ENCODE data around the gene SSBP1. TPM values are rescaled to one million over a fixed set of nuclear protein-coding genes. Genes with fewer than 3 reads are reported as not detected.
"Not testable (repeated sequence)": the region's sequence is repeated elsewhere in the genome, so short reads cannot be mapped to it uniquely, and the experiment has no call there.

SSBP1 gene
- total RNA-seq, 1 experiment from 2014 or later = 193 TPM

DNA sequence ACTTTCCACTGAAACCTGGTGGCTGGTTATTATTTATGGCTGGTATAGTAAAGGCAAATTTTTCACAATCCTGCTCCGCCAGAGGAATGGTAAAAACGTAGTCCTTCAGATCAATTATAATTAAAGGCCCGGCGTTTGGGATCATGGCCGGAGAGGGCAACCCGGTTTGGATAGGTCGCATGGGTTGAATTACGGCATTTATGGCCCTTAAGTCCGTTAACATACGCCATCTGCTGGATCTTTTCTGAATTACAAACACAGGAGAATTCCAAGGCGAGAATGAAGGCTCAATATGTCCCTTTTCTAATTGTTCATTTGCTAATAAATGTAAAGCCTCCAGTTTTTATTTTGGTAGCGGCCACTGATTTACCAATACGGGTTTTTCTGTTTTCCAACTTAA is 14.5 kb downstream of the SSBP1 start:
- intact Hi-C loops (cut with micrococcal nuclease; ENCODE audit: unreplicated experiment) = no loop called here
- H3K79me2 ChIP-seq (ENCODE audit: low read depth) = no peaks in the 10 kb centered on the region
- no peak for TF ChIP-seq EZH2 (IDR thresholded peaks at IDR 0.05; ENCODE audit: low read depth)
- TF ChIP-seq, protein P1, sequence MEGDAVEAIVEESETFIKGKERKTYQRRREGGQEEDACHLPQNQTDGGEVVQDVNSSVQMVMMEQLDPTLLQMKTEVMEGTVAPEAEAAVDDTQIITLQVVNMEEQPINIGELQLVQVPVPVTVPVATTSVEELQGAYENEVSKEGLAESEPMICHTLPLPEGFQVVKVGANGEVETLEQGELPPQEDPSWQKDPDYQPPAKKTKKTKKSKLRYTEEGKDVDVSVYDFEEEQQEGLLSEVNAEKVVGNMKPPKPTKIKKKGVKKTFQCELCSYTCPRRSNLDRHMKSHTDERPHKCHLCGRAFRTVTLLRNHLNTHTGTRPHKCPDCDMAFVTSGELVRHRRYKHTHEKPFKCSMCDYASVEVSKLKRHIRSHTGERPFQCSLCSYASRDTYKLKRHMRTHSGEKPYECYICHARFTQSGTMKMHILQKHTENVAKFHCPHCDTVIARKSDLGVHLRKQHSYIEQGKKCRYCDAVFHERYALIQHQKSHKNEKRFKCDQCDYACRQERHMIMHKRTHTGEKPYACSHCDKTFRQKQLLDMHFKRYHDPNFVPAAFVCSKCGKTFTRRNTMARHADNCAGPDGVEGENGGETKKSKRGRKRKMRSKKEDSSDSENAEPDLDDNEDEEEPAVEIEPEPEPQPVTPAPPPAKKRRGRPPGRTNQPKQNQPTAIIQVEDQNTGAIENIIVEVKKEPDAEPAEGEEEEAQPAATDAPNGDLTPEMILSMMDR (conservative IDR thresholded peaks at IDR 0.05) = peak; percentile 70
- ChIA-PET POLR2A (ENCODE audit: unreplicated experiment) (no interaction called here), CTCF (no interaction called here)
- H3K27ac ChIP-seq = no peak overlapping the region
- H4K20me1 ChIP-seq (ENCODE audit: insufficient read depth) = peaks cover 4% of the 10 kb centered on the region; the same call in 1 of the 2 replicates
- BruUV-seq (replicated peaks) = no TSS peak
- H3K4me3 ChIP-seq = 0 out of 2 replicates have a peak overlapping the region, but pooled peaks have one; percentile 19
- no peaks in the 10 kb centered on the region for H3K9me2 ChIP-seq (ENCODE audit: insufficient read depth)
- no peak overlapping the region for H3K4me2 ChIP-seq
- H3K4me1 ChIP-seq (replicated peaks; ENCODE audit: insufficient read depth) = no peaks in the 10 kb centered on the region
- no peaks in the 10 kb centered on the region for H3K27me3 ChIP-seq (ENCODE audit: insufficient read depth, low read depth)
- DNase-seq = no peak
- H3K9me3 ChIP-seq (ENCODE audit: insufficient read depth, low read depth) = peaks cover 29% of the 10 kb centered on the region
- H2AFZ ChIP-seq = no peak overlapping the region
- 0 out of 2 replicates have a peak, but pooled peaks cover 3% of the 10 kb centered on the region for H3F3A ChIP-seq (ENCODE audit: insufficient read depth, low read depth)
- H3K36me3 ChIP-seq (ENCODE audit: low read depth) = peaks cover 63% of the 10 kb centered on the region

DNA sequence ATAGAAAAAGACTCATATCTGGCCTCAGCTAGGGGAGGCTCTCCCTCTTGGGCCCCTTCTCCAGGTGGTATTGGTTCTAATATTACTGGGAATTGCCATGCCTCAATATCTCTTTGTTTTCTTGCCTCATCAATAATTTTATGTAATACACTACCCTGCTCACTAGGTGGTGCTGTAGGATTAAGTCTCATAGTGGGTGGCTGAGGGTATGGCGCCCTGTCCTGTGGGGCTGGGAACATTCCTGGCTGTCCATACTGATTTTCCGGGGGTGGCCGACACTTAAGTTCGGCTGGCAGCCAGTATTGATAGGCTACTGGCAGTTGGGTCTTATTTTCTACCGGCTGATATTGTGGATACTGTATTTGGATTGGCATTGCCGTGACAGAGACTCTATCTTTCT is 16.8 kb downstream of the SSBP1 start:
- Histone ChIP-seq H3F3A (ENCODE audit: insufficient read depth, low read depth) (no peaks in the 10 kb centered on the region), H3K36me3 (ENCODE audit: low read depth) (peaks cover 54% of the 10 kb centered on the region), H3K4me3 (no peak overlapping the region), H4K20me1 (ENCODE audit: insufficient read depth) (no peaks in the 10 kb centered on the region; the same call in 1 of the 2 replicates), H3K4me1 (replicated peaks; ENCODE audit: insufficient read depth) (no peaks in the 10 kb centered on the region), H2AFZ (no peak overlapping the region), H3K79me2 (ENCODE audit: low read depth) (no peaks in the 10 kb centered on the region), H3K9me2 (ENCODE audit: insufficient read depth) (no peaks in the 10 kb centered on the region), H3K9me3 (ENCODE audit: insufficient read depth, low read depth) (peaks cover 22% of the 10 kb centered on the region), H3K27me3 (ENCODE audit: insufficient read depth, low read depth) (no peaks in the 10 kb centered on the region), H3K27ac (no peak overlapping the region), H3K4me2 (no peak overlapping the region)
- ChIA-PET CTCF (no interaction called here), POLR2A (ENCODE audit: unreplicated experiment) (no interaction called here)
- no peak for TF ChIP-seq EZH2 (IDR thresholded peaks at IDR 0.05; ENCODE audit: low read depth)
- TF ChIP-seq, protein P1 (conservative IDR thresholded peaks at IDR 0.05) = peak; percentile 73
- no peak for DNase-seq
- BruUV-seq (replicated peaks) = no TSS peak
- intact Hi-C loops (cut with micrococcal nuclease; ENCODE audit: unreplicated experiment) = no loop called here

DNA sequence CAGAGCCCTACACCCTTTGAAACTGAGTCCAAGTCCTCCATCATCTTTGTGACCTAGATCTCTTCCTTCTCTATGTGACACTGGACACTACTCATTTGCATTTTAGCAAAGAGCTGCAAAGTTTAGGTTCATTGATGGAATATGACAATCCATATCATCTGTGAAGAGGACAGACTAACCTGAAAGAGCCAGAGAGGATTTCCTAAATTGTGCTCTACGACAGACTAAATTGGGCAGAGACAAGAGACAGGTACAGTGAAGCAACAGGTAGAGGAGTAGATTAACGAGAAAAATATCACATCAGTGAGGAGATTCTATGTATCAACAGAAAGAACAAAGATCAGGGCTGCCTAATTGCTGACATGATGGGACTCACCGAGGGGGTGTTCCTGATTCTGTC is 25.6 kb downstream of the SSBP1 start, which contains the start of gene TAS2R3:
TAS2R3 (plus strand) TSS at position 301 of the 400 bp plus-strand sequence; CDS start at position 363, 62 bp downstream.
- no TSS peak for BruUV-seq (replicated peaks)
- no peak for DNase-seq
- H2AFZ ChIP-seq = no peak within 1 kb of the TSS
- H3K27ac ChIP-seq = no peak within 1 kb of the TSS
- no peaks in the 10 kb centered on the region for H3F3A ChIP-seq (ENCODE audit: insufficient read depth, low read depth)
- H3K9me2 ChIP-seq (ENCODE audit: insufficient read depth) = no peaks in the 10 kb centered on the region
- no peak within 1 kb of the TSS for H3K4me3 ChIP-seq
- TF ChIP-seq EZH2 (IDR thresholded peaks at IDR 0.05; ENCODE audit: low read depth) = no peak
- no peaks in the 10 kb centered on the region for H3K9me3 ChIP-seq (ENCODE audit: insufficient read depth, low read depth)
- no peaks in the 10 kb centered on the region for H4K20me1 ChIP-seq (ENCODE audit: insufficient read depth)
- intact Hi-C loops (cut with micrococcal nuclease; ENCODE audit: unreplicated experiment) = no loop called here
- ChIA-PET CTCF (no interaction called here), POLR2A (ENCODE audit: unreplicated experiment) (interaction anchor here (0.5 to 0.6 kb wide), 2 partner anchors 30 to 605 kb away, joined by 4 to 7 read pairs; no protein-coding TSS in a partner anchor)
- no peaks in the 10 kb centered on the region for H3K27me3 ChIP-seq (ENCODE audit: insufficient read depth, low read depth)
- peaks cover 5% of the 10 kb centered on the region for H3K36me3 ChIP-seq (ENCODE audit: low read depth)
- no peaks in the 10 kb centered on the region for H3K79me2 ChIP-seq (ENCODE audit: low read depth)
- H3K4me1 ChIP-seq (replicated peaks; ENCODE audit: insufficient read depth) = no peaks in the 10 kb centered on the region
- H3K4me2 ChIP-seq = no peak within 1 kb of the TSS

DNA sequence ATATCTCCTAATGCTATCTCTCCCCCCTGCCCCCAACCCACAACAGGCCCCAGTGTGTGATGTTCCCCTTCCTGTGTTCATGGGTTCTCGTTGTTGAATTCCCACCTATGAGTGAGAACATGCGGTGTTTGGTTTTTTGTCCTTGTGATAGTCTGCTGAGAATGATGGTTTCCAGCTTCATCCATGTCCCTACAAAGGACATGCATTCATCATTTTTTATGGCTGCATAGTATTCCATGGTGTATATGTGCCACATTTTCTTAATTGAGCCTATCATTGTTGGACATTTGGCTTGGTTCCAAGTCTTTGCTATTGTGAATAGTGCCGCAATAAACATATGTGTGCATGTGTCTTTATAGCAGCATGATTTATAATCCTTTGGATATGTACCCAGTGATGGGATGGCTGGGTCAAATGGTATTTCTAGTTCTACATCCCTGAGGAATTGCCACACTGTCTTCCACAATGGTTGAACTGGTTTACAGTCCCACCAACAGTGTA is 32.0 kb downstream of the SSBP1 start:
- DNase-seq; intact Hi-C loops (cut with micrococcal nuclease; ENCODE audit: unreplicated experiment); H3K4me1 ChIP-seq (replicated peaks; ENCODE audit: insufficient read depth); BruUV-seq (replicated peaks); H3K4me3 ChIP-seq; H3K79me2 ChIP-seq (ENCODE audit: low read depth); H3K4me2 ChIP-seq; H3F3A ChIP-seq (ENCODE audit: insufficient read depth, low read depth); H3K9me3 ChIP-seq (ENCODE audit: insufficient read depth, low read depth); H3K9me2 ChIP-seq (ENCODE audit: insufficient read depth); H3K27me3 ChIP-seq (ENCODE audit: insufficient read depth, low read depth); H4K20me1 ChIP-seq (ENCODE audit: insufficient read depth); CTCF ChIA-PET; H3K27ac ChIP-seq; POLR2A ChIA-PET (ENCODE audit: unreplicated experiment); H2AFZ ChIP-seq; H3K36me3 ChIP-seq (ENCODE audit: low read depth): not testable (repeated sequence)
